ENCODE results near the gene H2AZ1.

H2AZ1 gene

GRCh38 chr4:99949999-99950912, at the start of gene H2AZ1:
Gene H2AZ1 (minus strand): TSS chr4:99950275. CDS start chr4:99950170, 105 bp downstream.
- TF ChIP-seq CTCF (conservative IDR thresholded peaks at IDR 0.05): no peak

GRCh38 chr4:99998062-99998867, 48.2 kb upstream of the H2AZ1 start:
- TF ChIP-seq CTCF (conservative IDR thresholded peaks at IDR 0.05): peak; percentile 72
- H3K27ac ChIP-seq: no peak overlapping the region

More at GRCh38 chr4:99949999-99950912, at the start of gene H2AZ1:
- H3K27ac ChIP-seq: peak within 1 kb of the TSS; percentile 93

- no peak overlapping the region for H3K27ac ChIP-seq
- no peak for TF ChIP-seq CTCF (conservative IDR thresholded peaks at IDR 0.05)
Measured at GRCh38 chr4:99991741-99992140, 41.7 kb upstream of the H2AZ1 start.

GRCh38 chr4:99987681-99988080, 37.6 kb upstream of the H2AZ1 start:
- no peak for TF ChIP-seq CTCF (conservative IDR thresholded peaks at IDR 0.05)
- H3K27ac ChIP-seq: no peak overlapping the region

- no peak for TF ChIP-seq CTCF (conservative IDR thresholded peaks at IDR 0.05)
- H3K27ac ChIP-seq: no peak overlapping the region
Measured at GRCh38 chr4:99986792-99987191, 36.7 kb upstream of the H2AZ1 start.

- TF ChIP-seq CTCF (conservative IDR thresholded peaks at IDR 0.05): no peak
- no peak overlapping the region for H3K27ac ChIP-seq
Measured at GRCh38 chr4:99983289-99983943, 33.3 kb upstream of the H2AZ1 start.

GRCh38 chr4:99979872-99980271, 29.8 kb upstream of the H2AZ1 start:
- no peak for TF ChIP-seq CTCF (conservative IDR thresholded peaks at IDR 0.05)
- no peak overlapping the region for H3K27ac ChIP-seq
